HG02970 (cell line): Measurements from ENCODE around the gene KRTAP4-4.
"Not testable (repeated sequence)": the region's sequence is repeated elsewhere in the genome, so short reads cannot be mapped to it uniquely, and the experiment has no call there.

Source experiments
- ATAC-seq: cut with Tn5 transposase; IDR thresholded peaks from one replicate; pipeline ENCODE4 v1.9.1; 2021; ENCODE audit warnings: mild to moderate bottlenecking, moderate library complexity, moderate number of reproducible peaks; ENCODE audit not compliant: unreplicated experiment, low FRiP score

The KRTAP4-4 gene

DNA sequence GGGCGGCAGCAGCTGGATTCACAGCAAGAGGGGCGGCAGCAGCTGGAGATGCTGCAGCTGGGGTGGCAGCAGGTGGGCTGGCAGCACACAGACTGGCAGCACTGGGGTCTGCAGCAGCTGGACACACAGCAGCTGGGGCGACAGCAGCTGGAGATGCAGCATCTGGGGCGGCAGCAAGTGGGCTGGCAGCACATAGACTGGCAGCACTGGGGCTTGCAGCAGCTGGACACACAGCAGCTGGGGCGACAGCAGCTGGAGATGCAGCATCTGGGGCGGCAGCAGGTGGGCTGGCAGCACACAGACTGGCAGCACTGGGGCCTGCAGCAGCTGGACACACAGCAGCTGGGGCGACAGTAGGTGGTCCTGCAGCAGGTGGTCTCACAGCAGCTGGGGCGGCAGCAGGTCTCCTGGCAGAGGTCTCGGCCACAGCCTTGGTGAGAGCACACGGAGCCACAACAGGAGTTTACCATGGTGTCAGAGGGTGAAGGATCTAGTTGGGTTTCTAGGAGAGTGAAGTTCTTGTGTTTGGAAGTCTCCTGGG is 42.6 kb downstream of the KRTAP4-4 start, which contains the start of gene KRTAP4-11:
KRTAP4-11 (minus strand) TSS at position 528 of the 541 bp plus-strand sequence; CDS start at position 470, 58 bp downstream.
- not testable (repeated sequence) for ATAC-seq

DNA sequence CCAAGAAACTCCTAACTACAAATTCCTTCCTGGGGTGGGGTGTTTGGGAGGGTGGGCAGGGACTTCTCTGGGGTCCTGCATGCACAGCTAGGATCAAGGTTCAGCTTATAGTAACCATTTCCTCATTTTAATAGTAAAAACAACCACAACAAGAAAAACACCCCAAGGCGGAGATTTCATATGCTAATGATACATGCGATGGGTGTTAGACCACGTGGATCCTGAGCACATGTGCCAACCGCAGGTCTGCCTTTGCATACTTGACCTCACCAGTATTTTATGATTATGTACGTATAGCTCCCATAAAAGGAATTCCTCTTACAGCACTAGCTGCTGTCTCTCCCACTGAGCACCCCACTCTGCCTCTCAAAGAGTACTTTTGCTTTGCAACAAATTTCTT is 44.3 kb downstream of the KRTAP4-4 start:
- ATAC-seq: no peak

DNA sequence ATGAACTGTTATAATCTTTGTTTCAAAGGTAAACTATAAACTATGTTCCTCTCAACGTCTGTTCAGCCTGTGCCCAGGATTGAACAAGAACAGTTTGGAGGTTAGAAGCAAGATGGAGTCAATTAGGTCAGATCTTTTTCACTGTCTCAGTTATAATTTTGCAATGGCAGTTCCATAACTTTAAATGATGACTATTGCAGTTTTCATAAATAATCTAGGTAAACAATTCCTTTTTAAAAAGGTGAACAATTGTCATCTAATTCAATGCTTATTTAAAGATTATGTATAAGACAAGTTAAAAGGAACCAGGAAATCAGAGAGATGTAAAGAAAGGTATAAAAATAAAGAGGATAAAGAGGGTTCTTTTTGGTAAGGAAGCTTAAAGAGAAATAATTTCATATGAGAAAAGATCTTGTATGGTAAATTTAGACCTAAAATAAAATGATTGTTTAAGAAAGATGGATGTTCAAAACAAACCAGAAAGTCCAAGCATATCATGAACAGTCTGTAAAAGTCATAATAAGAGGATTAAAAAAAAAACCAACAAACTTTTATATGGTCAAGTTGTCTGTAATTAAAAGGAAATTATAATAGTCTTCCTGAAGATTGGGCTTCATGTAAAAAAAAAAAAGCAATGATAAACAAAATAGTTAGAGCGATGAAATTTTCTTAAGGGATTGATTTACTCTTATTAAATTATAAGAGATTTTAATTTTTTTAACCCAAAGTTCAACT is 49.2 kb downstream of the KRTAP4-4 start:
- no peak for ATAC-seq
